Epithelial cell of prostate (primary cell): ENCODE data around the gene INTS15.
A peak's percentile ranks its signal among the peaks of the same experiment; 100 is the strongest.
"Not testable (repeated sequence)": the region's sequence is repeated elsewhere in the genome, so short reads cannot be mapped to it uniquely, and the experiment has no call there.

Experiments used
- DNase-seq: peaks from one replicate; pipeline ENCODE4 v3.0.0-alpha.2; 2011; ENCODE audit warnings: low read depth, low spot score
- H3K27ac ChIP-seq: fragments of 450-650 bp; 2 replicates; pipeline ENCODE4 v1.5.1; 2017; ENCODE audit warnings: mild to moderate bottlenecking

The INTS15 gene

GRCh38 chr7:6576024-6576866, 13.6 kb upstream of the INTS15 start:
- DNase-seq, result no peak
- H3K27ac ChIP-seq, result no peak overlapping the region

- DNase-seq, result not testable (repeated sequence)
- H3K27ac ChIP-seq, result peak overlapping the region; percentile 78
These were observed 12.9 kb upstream of the INTS15 start for GRCh38 chr7:6576867-6577368.

- DNase-seq, result no peak
These were observed 12.3 kb upstream of the INTS15 start, which contains the start of gene ZDHHC4 for GRCh38 chr7:6577369-6578113. ZDHHC4 (plus strand) TSS chr7:6577454; CDS start chr7:6580562, 3,108 bp downstream.

GRCh38 chr7:6578114-6579084, 11.4 kb upstream of the INTS15 start:
- DNase-seq, result no peak
- H3K27ac ChIP-seq, result peak overlapping the region; percentile 78

More at GRCh38 chr7:6577369-6578113, 12.3 kb upstream of the INTS15 start, which contains the start of gene ZDHHC4:
- peak within 1 kb of the TSS; percentile 78 for H3K27ac ChIP-seq

GRCh38 chr7:6579446-6579845, 10.4 kb upstream of the INTS15 start:
- DNase-seq, result no peak
- no peak overlapping the region for H3K27ac ChIP-seq

- not testable (repeated sequence) for DNase-seq, H3K27ac ChIP-seq
These were observed 3.9 kb upstream of the INTS15 start for GRCh38 chr7:6585746-6586432.

- no peak for DNase-seq
- H3K27ac ChIP-seq, result no peak overlapping the region
These were observed 1.3 kb upstream of the INTS15 start for GRCh38 chr7:6588566-6588965.

GRCh38 chr7:6589151-6589828, 531 bp upstream of the INTS15 start:
- no peak for DNase-seq
- peak overlapping the region; percentile 70 for H3K27ac ChIP-seq

GRCh38 chr7:6590645-6591110, 857 bp downstream of the INTS15 start:
- DNase-seq, result no peak
- H3K27ac ChIP-seq, result peak overlapping the region; percentile 70

- no peak for DNase-seq
- no peak overlapping the region for H3K27ac ChIP-seq
These were observed 10.3 kb downstream of the INTS15 start for GRCh38 chr7:6600093-6600492.

- no peak for DNase-seq
- no peak overlapping the region for H3K27ac ChIP-seq
These were observed 14.6 kb downstream of the INTS15 start for GRCh38 chr7:6604458-6604857.

- no peak overlapping the region for H3K27ac ChIP-seq
- no peak for DNase-seq
These were observed 17.2 kb downstream of the INTS15 start for GRCh38 chr7:6606866-6607583.

GRCh38 chr7:6607651-6608051, 17.8 kb downstream of the INTS15 start:
- no peak for DNase-seq
- H3K27ac ChIP-seq, result no peak overlapping the region

- H3K27ac ChIP-seq, result no peak overlapping the region
- DNase-seq, result no peak
These were observed 18.3 kb downstream of the INTS15 start for GRCh38 chr7:6608081-6608480.

- no peak overlapping the region for H3K27ac ChIP-seq
- DNase-seq, result no peak
These were observed 19.0 kb downstream of the INTS15 start for GRCh38 chr7:6608794-6609193.

GRCh38 chr7:6612819-6613218, 23.0 kb downstream of the INTS15 start:
- DNase-seq, result no peak
- no peak overlapping the region for H3K27ac ChIP-seq

- H3K27ac ChIP-seq, result no peak overlapping the region
- DNase-seq, result no peak
These were observed 23.9 kb downstream of the INTS15 start for GRCh38 chr7:6613706-6614105.
